Right lobe of liver (tissue), 4 donors: ENCODE results near the gene RAVER1.

Source experiments
- POLR2A ChIP-seq: fragments of 450-650 bp; IDR thresholded peaks from one replicate; pipeline ENCODE4 v1.6.1; 2017; ENCODE audit warnings: antibody characterized with exemption, mild to moderate bottlenecking
- TF ChIP-seq, protein P1 (sequence below), 4 donors: fragments of 200-600 bp in 3 of 4; fragments of 450-650 bp in 1 of 4; IDR thresholded peaks; one replicate each; pipeline versions ENCODE4 v1.5.1 to v1.8.0; 2016 to 2022; ENCODE audit warnings: antibody characterized with exemption in 4 of 4, mild to moderate bottlenecking in 2 of 4
- donor health status: DM: no; HTN: no; CAD: no.
- donor health status: DM: no; HTN: no; CAD: no.
- donor health status: DM: no; HTN: yes; CAD: no.

DNA sequence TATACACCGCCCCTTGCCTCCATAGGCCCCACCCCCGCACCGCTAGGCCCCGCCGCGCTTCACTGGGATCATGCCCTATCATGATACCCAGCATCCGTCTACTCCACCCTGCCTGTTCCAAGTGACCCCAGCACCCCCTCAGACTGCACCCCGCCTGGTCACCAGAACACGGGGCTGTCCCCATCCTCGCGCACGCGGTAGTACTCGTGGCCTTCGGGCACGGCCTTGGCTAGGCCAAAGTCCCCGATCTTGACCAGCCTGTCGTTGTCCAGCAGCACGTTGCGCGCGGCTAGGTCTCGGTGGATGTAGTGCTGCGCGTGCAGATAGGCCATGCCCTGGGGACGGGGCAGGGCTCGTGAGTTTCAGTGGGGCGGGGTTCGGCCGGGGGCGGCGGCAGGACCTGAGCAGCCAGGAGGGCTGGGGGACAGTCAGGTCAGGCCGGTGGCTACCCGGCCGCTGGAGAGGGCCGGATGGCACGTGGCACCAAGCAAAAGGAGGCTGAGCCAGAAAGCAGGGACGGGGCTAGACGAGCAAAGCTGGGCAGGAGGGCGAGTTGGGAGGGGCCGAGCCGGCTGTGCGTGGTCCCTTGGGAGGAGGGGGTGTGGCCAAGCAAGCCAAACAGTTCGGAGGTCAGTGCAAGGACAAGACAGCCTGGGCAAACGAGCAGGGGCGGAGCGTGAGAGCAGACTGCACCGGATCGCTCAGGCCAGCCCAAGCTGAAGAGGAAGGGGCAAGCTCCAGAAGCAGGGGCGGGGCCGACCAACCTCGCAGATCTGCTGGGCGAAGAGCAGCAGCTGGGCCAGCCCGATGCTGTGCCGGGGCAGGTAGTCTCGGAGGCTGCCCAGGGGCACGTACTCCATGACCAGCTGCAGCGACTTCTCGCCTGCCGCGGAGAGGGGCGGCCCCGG lies 19.7 kb upstream of the RAVER1 start:
- TF ChIP-seq, protein P1, sequence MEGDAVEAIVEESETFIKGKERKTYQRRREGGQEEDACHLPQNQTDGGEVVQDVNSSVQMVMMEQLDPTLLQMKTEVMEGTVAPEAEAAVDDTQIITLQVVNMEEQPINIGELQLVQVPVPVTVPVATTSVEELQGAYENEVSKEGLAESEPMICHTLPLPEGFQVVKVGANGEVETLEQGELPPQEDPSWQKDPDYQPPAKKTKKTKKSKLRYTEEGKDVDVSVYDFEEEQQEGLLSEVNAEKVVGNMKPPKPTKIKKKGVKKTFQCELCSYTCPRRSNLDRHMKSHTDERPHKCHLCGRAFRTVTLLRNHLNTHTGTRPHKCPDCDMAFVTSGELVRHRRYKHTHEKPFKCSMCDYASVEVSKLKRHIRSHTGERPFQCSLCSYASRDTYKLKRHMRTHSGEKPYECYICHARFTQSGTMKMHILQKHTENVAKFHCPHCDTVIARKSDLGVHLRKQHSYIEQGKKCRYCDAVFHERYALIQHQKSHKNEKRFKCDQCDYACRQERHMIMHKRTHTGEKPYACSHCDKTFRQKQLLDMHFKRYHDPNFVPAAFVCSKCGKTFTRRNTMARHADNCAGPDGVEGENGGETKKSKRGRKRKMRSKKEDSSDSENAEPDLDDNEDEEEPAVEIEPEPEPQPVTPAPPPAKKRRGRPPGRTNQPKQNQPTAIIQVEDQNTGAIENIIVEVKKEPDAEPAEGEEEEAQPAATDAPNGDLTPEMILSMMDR (IDR thresholded peaks at IDR 0.05), result no peak
- no peak for TF ChIP-seq POLR2A
